Measurements from ENCODE around the gene MCTP1. TPM values are rescaled to one million over a fixed set of nuclear protein-coding genes. Genes with fewer than 3 reads are reported as not detected.

Gene MCTP1
- total and polyA plus RNA-seq, 10 of the 15 experiments (the other 5 are each of a cell fraction or from before 2014, with no cell fraction given), result 12.6 to 45.9 (median 18.8) TPM

GRCh38 chr5:95241635-95242034, 43.3 kb downstream of the MCTP1 start (continued):
- TF ChIP-seq NRF1 (conservative IDR thresholded peaks at IDR 0.05; ENCODE audit: low read depth, low read length) (no peak), RBBP5 (conservative IDR thresholded peaks at IDR 0.05) (no peak), IRF3 (IDR thresholded peaks at IDR 0.05) (no peak), KAT2A (conservative IDR thresholded peaks at IDR 0.05; ENCODE audit: control insufficient read depth, low read depth, low read length) (no peak), GATAD2B (conservative IDR thresholded peaks at IDR 0.05; ENCODE audit: low read depth) (0 out of 2 replicates have a peak, but pooled peaks have one; percentile 23), ZZZ3 (IDR thresholded peaks at IDR 0.05; ENCODE audit: control insufficient read depth, insufficient read length, low read depth) (no peak), NR2F1 (conservative IDR thresholded peaks at IDR 0.05) (0 out of 2 replicates have a peak, but pooled peaks have one; percentile 16), EZH2 (IDR thresholded peaks at IDR 0.05; ENCODE audit: borderline replicate concordance, control insufficient read depth, low read depth, low read length) (no peak), ZNF274 (IDR thresholded peaks at IDR 0.05; ENCODE audit: insufficient read depth, insufficient read length) (no peak), REST (IDR thresholded peaks at IDR 0.05; ENCODE audit: low read depth, low read length) (no peak), SIX5 (IDR thresholded peaks at IDR 0.05; ENCODE audit: low read depth, low read length, severe bottlenecking) (no peak), SP1 (IDR thresholded peaks at IDR 0.05; ENCODE audit: low read depth, low read length) (no peak), TARDBP (IDR thresholded peaks at IDR 0.05; ENCODE audit: borderline replicate concordance) (no peak), ZNF384 (IDR thresholded peaks at IDR 0.05; ENCODE audit: borderline replicate concordance, low read depth, low read length) (no peak), POLR2A (IDR thresholded peaks at IDR 0.05; ENCODE audit: low read depth, low read length) (no peak), NR2C1 (IDR thresholded peaks at IDR 0.05) (no peak), ELK1 (IDR thresholded peaks at IDR 0.05; ENCODE audit: low read depth, low read length) (no peak), SREBF1 (IDR thresholded peaks at IDR 0.05; ENCODE audit: low read length) (no peak), MAX (IDR thresholded peaks at IDR 0.05; ENCODE audit: low read depth, low read length) (no peak), PAX8 (IDR thresholded peaks at IDR 0.05) (no peak), JUNB (IDR thresholded peaks at IDR 0.05) (peak; percentile 97), BHLHE40 (IDR thresholded peaks at IDR 0.05; ENCODE audit: borderline replicate concordance in 1 of 2, low read depth in 2 of 2, low read length in 1 of 2) (no peak), SKIL (IDR thresholded peaks at IDR 0.05; ENCODE audit: low read depth, poor library complexity, severe bottlenecking) (peak; percentile 94), BACH1 (IDR thresholded peaks at IDR 0.05; ENCODE audit: borderline replicate concordance) (no peak; the same call in 1 of the 2 replicates), MEF2A (IDR thresholded peaks at IDR 0.05; ENCODE audit: insufficient read depth, low read depth, low read length) (peak; percentile 95), RB1 (IDR thresholded peaks at IDR 0.05; ENCODE audit: borderline replicate concordance) (no peak)

All from GM12878 (cell line).